T-helper 1 cell (primary cell): ENCODE measurements around the gene ARL10.

ENCODE experiments used
- DNase-seq, 5 donors: peaks; one replicate each; pipeline ENCODE4 v3.0.0-alpha.2; 2012 to 2020
- total RNA-seq, 4 donors: gene quantifications; one replicate each; lab custom pipeline; 2026; lab: John Stamatoyannopoulos, UW

The ARL10 gene, protein sequence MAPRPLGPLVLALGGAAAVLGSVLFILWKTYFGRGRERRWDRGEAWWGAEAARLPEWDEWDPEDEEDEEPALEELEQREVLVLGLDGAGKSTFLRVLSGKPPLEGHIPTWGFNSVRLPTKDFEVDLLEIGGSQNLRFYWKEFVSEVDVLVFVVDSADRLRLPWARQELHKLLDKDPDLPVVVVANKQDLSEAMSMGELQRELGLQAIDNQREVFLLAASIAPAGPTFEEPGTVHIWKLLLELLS
- 5.2 to 12.3 (median 10.5) reads per million in 4 donors for total RNA-seq

DNA sequence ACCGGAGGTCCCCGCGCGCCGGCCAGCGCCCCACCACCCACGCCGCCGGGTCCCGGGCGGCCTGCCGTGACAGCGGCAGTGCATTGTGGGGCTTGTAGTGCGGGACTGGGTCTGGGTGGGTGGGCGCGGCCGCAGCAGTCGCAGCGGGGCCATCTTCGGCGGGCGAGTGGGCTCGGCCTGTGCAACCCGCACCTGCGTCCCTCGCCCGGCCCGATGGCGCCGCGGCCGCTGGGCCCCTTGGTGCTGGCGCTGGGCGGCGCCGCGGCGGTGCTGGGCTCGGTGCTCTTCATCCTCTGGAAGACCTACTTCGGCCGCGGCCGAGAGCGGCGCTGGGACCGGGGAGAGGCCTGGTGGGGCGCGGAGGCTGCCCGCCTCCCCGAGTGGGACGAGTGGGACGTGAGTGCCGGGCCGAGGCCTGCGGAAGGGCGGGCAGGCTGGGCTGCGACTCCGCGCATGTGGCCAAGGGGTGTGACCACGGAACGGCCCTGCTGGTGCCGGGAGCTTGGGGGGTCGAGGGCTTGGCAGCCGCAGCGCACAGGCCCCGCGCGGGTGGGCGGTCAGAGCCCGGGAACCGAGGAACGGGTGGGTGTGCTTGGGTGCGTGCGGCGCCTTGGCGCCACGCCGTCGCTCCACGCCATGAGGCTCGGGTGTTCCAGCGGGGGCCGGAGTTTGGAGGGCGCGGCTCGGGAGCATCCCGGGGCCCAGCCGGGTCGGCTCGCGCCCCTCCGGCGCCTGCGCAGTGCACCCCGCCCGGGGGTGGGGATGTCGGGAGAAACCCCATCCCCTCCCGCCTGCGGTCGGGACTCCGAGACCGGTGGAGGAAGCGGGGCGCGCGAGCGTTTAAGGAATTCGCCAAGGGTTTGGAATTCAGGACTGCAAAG, at the start of gene ARL10:
ARL10 (plus strand) TSS at position 137 of the 881 bp plus-strand sequence; CDS start at position 214, 77 bp downstream.
- DNase-seq: peak; percentile 24 to 51 (median 37)

DNA sequence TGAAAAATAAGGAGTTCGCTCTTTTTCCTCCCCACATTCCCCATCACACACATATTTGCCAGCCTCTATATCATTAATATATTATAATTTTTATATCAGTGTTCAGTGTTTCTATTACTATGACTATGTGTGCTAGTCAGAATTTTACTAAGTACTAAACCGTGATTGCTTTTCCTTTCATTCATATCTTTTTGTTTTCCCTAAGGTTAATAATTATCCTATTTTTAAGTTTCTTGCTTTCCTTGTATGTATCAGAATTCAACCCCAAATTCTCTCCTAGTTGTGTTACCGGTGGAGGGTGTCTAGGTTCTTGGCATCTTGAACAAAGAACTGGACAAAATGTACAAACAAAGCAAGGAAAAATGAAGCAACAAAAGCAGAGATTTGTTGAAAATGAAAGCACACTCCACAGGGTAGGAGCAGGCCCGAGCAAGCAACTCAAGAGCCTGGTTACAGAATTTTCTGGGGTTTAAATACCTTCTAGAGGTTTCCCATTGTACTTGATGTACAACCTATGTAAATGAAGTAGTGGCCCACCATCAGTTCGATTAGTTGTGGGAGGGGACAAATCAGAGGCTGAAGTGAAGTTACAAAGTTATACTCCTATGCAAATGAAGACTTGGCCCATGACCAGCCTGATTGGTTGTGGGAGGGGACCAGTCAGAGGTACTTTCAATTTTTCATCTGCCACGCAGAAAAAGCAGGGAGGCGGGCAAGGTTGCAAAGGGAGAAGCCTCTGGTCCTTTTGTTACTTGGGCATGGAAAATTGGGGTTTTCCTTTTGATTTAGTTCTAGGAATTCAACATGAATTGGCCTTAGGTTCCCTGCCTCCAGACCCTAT, 47.5 kb upstream of the ARL10 start:
- DNase-seq: no peak

DNA sequence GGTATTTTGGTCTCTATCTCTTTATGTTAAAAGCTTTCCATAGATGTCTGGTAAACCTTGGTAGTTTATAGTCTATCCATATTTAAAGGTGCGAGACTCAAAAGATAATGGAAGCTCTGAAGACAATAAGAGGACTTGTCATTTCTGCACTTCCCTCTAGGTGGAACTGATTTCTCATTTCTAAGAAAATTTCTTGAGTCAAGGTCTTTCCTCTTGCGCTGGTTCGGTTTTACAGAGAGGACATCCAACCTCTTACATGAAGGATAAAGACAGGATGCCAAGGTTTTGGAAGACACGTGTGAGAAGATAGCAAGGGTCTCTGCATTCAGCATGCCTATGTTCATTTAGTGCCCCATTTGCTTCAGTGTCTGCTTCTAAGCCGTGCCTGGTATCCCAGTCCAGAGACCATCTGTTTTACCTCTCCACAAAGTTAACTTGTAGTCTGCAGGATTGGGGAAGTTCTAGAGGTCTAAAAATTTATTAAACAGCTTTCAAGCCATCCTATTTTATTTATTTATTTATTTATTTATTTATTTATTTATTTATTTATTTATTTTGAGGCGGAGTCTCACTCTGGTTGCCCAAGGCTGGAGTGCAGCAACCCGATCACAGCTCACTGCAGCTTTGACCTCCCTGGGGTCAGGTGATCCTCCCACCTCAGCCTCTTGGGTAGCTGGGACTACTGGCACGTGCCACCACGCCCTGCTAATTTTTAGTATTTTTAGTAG, 45.3 kb upstream of the ARL10 start:
- no peak for DNase-seq

DNA sequence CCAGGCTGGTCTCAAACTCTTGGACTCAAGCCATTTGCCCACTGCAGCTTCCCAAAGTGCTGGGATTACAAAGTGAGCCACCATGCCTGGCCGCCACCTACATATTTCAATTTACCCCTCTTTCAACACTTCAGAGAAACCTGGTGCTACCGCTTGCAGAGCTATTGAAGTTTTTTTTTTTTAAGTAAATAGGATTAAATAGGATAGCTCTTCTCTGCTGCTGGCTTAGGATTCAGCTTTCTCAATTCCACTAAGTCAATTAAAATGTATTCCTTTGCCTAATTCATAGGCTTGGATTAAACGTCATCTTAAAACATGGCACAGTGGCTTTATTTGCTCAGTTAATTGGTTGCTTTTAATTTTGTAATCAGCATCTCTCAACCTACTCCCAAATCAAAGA, 44.7 kb upstream of the ARL10 start:
- DNase-seq: no peak

DNA sequence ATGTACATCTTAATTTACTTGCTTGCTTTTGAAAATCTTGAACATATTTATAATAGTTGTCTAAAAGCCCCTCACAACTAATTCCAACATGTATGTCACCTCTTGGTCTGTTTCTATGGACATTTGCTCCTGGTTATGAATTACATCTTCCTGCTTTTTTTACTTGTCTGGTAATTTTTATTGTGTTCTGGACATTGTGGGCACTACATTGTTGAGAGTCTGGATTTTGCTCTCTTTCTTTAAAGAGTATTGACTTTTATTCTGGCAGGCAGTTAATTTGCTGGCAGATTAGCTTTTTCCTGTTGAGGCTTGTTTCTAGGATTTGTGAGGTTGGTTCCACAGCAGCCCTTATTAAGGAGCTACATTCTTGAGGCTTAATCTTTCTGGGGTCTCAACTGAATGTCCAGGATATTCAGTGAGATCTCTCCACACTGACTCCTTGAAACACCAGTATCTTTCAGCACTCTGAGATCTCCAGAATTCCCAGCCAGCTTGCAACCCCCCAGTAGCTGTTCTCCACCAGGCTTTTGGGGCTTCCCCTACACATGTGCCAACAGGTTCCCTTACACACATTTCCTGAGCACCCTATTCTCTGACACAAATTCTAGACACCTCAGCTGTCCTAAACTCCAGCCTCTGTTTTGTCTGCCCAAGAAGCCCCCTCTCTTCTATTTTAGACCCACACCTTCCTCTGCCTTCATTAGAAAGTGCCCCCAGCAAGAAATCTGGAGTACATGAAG, 31.1 kb upstream of the ARL10 start:
- no peak for DNase-seq

- no peak for DNase-seq
These were observed 27.4 kb upstream of the ARL10 start for GRCh38 chr5:176337913-176338312.

DNA sequence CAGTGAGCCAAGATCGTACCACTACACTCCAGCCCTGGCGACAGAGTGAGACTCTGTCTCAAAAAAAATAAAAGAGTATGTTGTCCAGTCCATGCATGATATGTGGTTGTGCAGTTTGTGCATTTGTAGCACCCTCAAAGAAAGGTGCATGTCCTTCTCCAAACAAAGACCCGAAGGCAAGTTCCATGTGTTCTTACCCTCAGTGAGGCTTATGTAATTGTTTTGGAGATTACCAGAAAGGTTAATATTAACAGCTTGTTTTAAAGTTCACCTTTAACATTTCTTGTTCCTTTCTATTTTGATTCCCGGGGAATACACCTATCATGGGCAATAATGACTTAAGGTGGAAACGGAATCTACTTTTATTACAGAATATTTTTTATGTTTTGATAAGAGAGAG, 26.0 kb upstream of the ARL10 start:
- no peak for DNase-seq

GRCh38 chr5:176341325-176342157, 23.7 kb upstream of the ARL10 start:
- DNase-seq: no peak

- no peak for DNase-seq
These were observed 23.2 kb upstream of the ARL10 start for GRCh38 chr5:176342158-176342483.

GRCh38 chr5:176342766-176343458, 22.4 kb upstream of the ARL10 start:
- no peak for DNase-seq

DNA sequence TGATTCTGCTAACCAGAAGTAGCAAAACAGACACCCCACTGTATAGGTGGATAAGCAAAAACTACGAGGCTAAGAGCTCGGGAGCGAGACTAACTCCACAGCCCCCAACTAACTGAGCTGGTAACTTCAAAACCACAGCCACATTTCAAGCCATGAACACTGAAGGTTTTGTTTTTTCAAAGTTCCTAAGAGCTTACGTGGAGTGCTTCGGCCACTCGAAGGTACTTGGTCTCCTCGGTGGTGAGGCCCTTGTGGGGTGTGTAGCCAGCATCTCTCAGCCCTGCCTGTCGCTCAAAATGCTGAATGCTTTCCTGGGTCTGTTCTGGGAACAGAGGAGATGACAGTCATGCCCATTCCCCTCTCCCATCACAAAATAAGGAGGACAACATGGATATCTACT, 14.9 kb upstream of the ARL10 start:
- DNase-seq: no peak

GRCh38 chr5:176352116-176352878, 13.0 kb upstream of the ARL10 start:
- no peak for DNase-seq

DNA sequence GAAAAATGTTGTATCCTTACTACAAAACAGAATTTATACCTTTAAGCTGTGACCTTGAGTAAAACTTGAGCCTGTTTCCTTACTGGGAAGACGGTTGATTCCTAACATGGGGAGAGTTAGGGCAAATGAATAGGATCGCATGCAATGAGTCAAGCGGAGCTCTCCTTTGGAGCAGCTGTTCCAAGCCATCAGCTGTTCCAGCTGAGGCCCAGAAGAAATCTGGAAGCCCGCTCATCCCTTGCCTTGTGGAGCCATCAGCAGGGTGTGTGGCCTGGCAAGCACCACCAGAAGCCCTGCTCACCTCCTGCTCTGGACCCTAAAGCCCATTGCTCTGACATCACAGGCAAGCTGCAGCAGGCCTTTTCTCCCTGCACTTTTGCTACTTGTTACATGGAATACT, 11.8 kb upstream of the ARL10 start:
- DNase-seq: no peak

DNA sequence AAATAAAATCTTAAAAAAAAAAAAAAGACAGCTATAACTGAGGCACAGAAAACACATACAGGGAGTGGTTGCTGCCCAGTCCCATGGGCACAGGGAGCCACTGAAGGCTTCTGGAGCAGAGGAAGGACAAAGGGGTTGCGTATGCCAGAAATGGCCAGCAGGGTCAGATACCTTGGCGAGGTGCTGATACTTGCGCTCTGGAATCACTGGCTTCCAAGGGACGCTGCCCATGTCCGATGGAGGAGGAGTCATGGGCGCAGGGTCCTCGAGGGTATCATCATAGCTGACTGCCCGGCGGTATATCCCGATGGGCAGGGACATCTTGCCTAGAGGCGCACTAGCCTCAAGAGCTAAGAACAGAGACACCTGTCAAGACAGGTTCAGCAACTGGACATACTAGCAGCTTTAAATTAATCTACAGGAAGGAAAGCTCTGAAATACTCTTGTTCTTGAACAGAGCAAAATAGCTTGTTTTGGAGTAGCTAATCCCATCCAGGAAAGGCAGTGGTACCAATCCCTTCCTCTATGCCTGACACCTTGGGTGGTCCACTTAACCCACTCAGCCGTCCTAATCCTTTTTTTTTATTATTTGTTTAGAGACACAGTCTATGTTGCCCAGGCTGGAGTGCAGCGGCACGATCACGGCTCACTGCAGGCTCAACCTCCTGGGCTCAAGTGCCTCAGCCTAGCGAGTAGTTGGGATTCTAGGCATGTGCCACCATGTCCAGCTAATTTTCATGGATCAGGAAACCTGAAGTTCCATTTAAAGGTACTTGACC, 9.7 kb upstream of the ARL10 start:
- DNase-seq: no peak

- no peak for DNase-seq
These were observed 9.1 kb upstream of the ARL10 start for GRCh38 chr5:176356179-176356566.

GRCh38 chr5:176359658-176360057, 5.6 kb upstream of the ARL10 start:
- no peak for DNase-seq

- DNase-seq: no peak
These were observed 4.3 kb upstream of the ARL10 start for GRCh38 chr5:176360894-176361436.
